ENCODE results near the gene SPATA19. TPM values are rescaled to one million over a fixed set of nuclear protein-coding genes. Genes with fewer than 3 reads are reported as not detected.

The SPATA19 gene
- total RNA-seq, 2 donors from 2014 or later = not detected

GRCh38 chr11:133800666-133801065 lies 44.6 kb downstream of the SPATA19 start:
- H3K9me3 ChIP-seq = no peaks in the 10 kb centered on the region
- no peak overlapping the region for H3K4me3 ChIP-seq
- H3K4me1 ChIP-seq = no peaks in the 10 kb centered on the region
- no peak for DNase-seq
- H3K27me3 ChIP-seq = no peaks in the 10 kb centered on the region
- no peak overlapping the region for H3K9ac ChIP-seq (ENCODE audit: low read depth in 2 of 2, low read length in 2 of 2)
- intact Hi-C loops (cut with DNase I) = no loop called here
- no peak overlapping the region for H3K27ac ChIP-seq
- H3K36me3 ChIP-seq = no peaks in the 10 kb centered on the region
- TF ChIP-seq, protein P1, sequence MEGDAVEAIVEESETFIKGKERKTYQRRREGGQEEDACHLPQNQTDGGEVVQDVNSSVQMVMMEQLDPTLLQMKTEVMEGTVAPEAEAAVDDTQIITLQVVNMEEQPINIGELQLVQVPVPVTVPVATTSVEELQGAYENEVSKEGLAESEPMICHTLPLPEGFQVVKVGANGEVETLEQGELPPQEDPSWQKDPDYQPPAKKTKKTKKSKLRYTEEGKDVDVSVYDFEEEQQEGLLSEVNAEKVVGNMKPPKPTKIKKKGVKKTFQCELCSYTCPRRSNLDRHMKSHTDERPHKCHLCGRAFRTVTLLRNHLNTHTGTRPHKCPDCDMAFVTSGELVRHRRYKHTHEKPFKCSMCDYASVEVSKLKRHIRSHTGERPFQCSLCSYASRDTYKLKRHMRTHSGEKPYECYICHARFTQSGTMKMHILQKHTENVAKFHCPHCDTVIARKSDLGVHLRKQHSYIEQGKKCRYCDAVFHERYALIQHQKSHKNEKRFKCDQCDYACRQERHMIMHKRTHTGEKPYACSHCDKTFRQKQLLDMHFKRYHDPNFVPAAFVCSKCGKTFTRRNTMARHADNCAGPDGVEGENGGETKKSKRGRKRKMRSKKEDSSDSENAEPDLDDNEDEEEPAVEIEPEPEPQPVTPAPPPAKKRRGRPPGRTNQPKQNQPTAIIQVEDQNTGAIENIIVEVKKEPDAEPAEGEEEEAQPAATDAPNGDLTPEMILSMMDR (IDR thresholded peaks at IDR 0.05) = no peak

DNA sequence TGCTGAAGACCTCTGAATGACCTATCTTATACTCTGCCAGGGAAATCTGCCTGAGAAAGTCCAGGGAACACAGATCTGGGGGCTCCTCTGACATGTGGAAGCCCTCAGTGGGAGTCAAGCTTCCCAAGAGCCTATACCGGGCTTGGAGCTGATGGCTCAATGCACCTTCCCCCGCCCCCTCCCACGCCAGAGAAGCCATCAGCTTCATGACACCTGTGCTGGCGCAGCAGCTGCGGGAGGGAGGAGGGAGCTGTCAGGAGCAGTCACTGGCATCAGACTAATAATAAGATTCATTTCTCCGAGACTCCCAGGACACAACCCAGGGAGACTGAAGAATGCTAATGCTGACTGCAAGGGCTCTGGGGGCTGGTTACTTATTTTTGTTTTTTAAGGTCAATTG lies 47.8 kb downstream of the SPATA19 start:
- Histone ChIP-seq H3K9me3 (no peaks in the 10 kb centered on the region), H3K9ac (ENCODE audit: low read depth in 2 of 2, low read length in 2 of 2) (no peak overlapping the region), H3K27ac (no peak overlapping the region), H3K4me1 (no peaks in the 10 kb centered on the region), H3K4me3 (no peak overlapping the region), H3K36me3 (no peaks in the 10 kb centered on the region), H3K27me3 (no peaks in the 10 kb centered on the region)
- no peak for DNase-seq
- intact Hi-C loops (cut with DNase I) = no loop called here
- TF ChIP-seq, protein P1 (IDR thresholded peaks at IDR 0.05) = no peak

DNA sequence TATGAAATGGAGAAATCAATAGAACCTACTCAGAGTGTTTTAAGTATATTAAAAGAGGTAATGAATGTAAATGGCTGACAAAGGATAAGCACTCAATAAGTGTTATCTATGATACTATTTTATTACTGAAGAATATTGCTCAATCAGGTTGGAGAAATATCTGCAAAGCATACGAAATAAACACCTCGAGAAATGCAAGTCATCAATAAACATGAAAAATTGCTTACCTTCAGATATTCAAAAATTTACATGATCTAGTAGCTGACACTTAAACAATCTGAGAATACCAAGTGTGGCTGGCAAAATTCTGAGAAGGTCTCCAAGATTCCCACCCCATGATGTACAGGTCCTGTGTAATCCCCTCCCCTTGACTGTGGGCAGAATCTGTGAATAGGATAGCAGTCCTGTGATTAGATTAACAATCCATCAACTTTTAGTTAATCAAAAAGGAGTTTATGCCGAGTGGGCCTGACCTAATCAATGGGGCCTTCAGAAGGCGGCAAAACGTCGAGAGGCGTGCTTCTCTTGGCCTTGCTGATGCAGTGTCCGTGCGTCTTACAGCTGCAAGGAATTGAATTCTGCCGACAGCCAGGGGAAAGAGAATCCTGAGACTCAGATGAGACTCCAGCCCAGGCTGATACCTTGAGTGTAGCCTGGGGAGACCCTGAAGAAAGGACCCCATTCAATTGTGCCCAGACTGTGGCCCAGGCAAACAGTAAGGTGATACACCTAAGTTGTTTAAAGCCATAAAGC lies 49.1 kb downstream of the SPATA19 start:
- TF ChIP-seq, protein P1 (IDR thresholded peaks at IDR 0.05) = no peak
- no peaks in the 10 kb centered on the region for H3K36me3 ChIP-seq
- no peak overlapping the region for H3K4me3 ChIP-seq
- no peak for DNase-seq
- H3K9me3 ChIP-seq = no peaks in the 10 kb centered on the region
- no peak overlapping the region for H3K9ac ChIP-seq (ENCODE audit: low read depth in 2 of 2, low read length in 2 of 2)
- H3K4me1 ChIP-seq = no peaks in the 10 kb centered on the region
- intact Hi-C loops (cut with DNase I) = no loop called here
- H3K27me3 ChIP-seq = no peaks in the 10 kb centered on the region
- H3K27ac ChIP-seq = no peak overlapping the region

DNA sequence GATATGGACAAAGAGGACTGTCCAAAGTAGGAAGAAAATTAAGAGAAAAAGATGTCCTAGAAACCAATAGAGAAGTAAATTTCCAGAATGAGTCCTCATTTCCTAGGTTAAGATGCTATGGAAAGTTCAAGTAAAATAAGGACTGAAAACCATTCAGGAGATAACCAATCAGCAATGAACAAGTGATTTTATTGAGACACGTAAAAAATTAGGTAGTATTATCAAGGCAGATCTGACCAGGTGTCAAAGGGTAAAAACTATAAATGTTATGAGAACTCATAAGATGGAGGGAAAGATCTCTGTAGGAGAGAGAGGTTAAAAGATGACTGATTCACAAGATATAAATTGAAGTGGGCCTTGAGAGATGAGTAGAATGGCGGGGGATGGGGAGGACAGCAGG lies 50.2 kb downstream of the SPATA19 start:
- no peaks in the 10 kb centered on the region for H3K36me3 ChIP-seq
- intact Hi-C loops (cut with DNase I) = no loop called here
- DNase-seq = no peak
- TF ChIP-seq, protein P1 (IDR thresholded peaks at IDR 0.05) = no peak
- no peak overlapping the region for H3K4me3 ChIP-seq
- H3K27me3 ChIP-seq = no peaks in the 10 kb centered on the region
- H3K4me1 ChIP-seq = no peaks in the 10 kb centered on the region
- H3K9me3 ChIP-seq = no peaks in the 10 kb centered on the region
- no peak overlapping the region for H3K27ac ChIP-seq
- no peak overlapping the region for H3K9ac ChIP-seq (ENCODE audit: low read depth in 2 of 2, low read length in 2 of 2)

DNA sequence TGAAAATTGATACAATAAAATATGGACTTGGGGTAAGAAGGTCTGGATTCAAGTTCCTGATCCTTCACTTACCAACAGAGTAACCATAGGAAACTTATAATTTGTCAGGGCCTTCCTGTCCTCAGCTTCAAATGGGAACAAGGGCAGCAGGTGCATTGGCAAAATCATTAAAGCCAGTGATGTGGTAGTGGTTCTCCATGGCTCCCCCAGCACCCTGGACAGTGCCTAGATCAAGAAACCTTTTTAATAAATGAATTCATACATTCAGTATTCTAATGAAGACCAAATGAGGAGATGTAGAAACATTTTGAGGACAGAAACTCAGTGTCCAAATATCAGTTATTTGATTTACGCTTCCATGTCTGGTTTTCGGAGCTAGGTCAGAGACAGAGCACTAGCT lies 51.1 kb downstream of the SPATA19 start:
- Histone ChIP-seq H3K27ac (no peak overlapping the region), H3K27me3 (peaks cover 3% of the 10 kb centered on the region), H3K4me1 (no peaks in the 10 kb centered on the region), H3K4me3 (no peak overlapping the region), H3K9me3 (no peaks in the 10 kb centered on the region), H3K36me3 (no peaks in the 10 kb centered on the region), H3K9ac (ENCODE audit: low read depth in 2 of 2, low read length in 2 of 2) (no peak overlapping the region)
- intact Hi-C loops (cut with DNase I) = no loop called here
- DNase-seq = no peak
- TF ChIP-seq, protein P1 (IDR thresholded peaks at IDR 0.05) = no peak

Data from colonic mucosa (tissue), 4 donors.